Stimulated activated CD8-positive, alpha-beta memory T cell treated with anti-CD3 and anti-CD28 coated beads, Interleukin-2, amount 100 ng/mL, for 48 hours (primary cell): Measurements from ENCODE around the gene RHOBTB3.

Experiments used
- DNase-seq, 2 donors: peaks; one replicate each; pipeline ENCODE4 v3.0.0-alpha.2; 2020; ENCODE audit warnings: low read depth in 2 of 2

RHOBTB3 gene

GRCh38 chr5:95731571-95732554, 727 bp downstream of the RHOBTB3 start:
- DNase-seq = peak; percentile 21 to 27

DNA sequence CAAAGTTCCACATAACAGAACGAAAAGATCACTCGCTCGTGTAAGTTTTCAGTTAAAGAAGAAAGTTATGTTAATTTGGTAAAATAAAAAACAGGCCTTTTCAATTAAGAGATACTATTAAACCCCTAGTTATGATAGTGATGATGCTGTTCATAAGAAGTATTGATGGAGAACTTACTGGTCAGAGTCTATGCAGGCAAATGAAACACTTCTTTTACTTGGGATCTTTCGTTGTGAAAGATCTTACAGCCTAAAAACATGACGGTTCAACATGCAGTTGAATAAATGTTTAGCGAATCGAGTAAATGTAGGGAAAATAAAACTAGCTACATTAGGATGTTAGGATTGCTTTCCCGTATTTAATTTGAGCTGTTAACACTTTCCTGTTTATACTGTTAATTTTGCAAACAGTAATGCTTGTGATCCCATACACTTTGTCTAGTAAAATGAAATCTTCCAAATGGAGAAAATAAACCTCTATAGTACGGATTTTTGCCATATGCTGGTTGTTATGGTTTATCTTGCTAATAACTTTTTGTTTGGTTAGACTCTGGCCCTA, 2.0 kb downstream of the RHOBTB3 start:
- DNase-seq = no peak

DNA sequence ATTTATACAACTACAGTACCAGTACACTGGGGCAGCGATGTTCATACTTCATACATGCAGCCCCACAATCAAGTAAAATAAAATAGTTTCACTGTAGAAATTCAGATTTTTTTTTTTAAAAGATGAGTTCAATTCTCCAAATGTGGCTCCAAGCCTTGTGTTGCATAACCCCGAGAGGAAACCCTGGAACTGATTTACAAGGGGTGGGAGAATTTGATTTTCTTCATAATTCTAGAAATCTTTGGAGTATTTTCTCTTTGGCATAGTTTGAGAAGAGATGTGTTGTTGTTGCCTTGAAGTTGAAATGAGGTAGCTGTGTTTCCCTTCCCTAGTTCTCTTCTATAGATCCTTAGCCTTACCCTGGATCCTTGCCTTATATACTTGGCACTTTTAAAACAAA, 3.1 kb downstream of the RHOBTB3 start:
- DNase-seq = no peak

- no peak for DNase-seq
Measured at GRCh38 chr5:95734906-95735305, 3.8 kb downstream of the RHOBTB3 start.

- no peak for DNase-seq
Measured at GRCh38 chr5:95735406-95735805, 4.3 kb downstream of the RHOBTB3 start.

GRCh38 chr5:95738072-95738471, 6.9 kb downstream of the RHOBTB3 start:
- DNase-seq = no peak

GRCh38 chr5:95738834-95739233, 7.7 kb downstream of the RHOBTB3 start:
- no peak for DNase-seq

DNA sequence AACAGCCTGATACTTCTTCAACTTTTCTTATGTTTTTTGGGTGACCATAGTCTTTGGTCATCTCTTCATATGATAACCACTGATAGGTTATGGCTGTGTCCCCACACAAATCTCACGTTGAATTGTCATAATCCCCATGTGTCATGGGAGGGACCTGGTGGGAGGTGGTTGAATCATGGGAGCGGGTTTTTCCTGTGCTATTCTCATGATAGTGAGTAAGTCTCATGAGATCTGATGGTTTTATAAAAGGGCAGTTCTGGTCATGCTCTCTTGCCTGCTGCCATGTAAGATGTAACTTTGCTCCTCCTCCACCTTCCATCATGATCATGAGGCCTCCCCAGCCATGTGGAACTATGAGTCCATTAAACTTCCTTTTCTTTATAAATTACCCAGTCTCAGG, 8.7 kb downstream of the RHOBTB3 start:
- DNase-seq = no peak

DNA sequence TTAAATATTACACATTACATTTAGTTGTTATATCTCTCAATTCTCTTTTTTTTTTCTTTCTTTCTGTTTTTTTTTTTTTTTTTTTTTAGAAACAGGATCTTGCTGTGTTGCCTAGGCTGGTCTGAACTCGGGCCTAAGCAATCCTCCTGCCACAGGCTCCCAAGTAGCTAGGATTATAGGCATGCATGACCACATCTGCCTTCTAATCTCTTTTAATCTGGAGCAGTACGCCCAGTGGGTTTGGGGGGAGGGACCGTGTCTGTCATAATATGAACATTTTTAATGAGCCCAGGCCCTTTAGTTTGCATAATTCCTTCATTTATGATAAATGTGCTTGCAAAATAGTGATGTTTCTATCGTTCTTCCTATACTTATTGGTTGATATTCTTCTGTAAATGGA, 10.3 kb downstream of the RHOBTB3 start:
- no peak for DNase-seq

DNA sequence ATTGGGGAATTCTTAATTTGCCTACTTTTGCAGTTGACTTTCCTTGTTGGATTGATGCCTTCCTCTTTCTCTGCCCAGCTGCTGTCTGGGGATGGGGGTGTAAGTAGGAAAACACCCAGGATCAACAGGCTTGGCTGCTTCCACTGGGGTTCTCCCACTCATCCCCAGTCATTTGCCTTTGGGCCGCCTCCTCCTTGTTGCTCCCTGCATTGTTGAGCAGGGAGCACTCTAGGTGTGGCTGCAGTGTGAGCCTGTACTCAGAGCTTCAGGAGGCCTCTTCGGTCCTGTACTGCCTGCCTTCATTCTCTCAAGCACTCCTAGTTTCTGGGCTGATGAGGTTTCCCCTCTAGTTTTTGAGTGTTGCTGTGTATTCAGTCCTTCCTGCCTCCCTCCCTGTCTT, 12.1 kb downstream of the RHOBTB3 start:
- no peak for DNase-seq

- DNase-seq = no peak
Measured at GRCh38 chr5:95743877-95744276, 12.7 kb downstream of the RHOBTB3 start.

DNA sequence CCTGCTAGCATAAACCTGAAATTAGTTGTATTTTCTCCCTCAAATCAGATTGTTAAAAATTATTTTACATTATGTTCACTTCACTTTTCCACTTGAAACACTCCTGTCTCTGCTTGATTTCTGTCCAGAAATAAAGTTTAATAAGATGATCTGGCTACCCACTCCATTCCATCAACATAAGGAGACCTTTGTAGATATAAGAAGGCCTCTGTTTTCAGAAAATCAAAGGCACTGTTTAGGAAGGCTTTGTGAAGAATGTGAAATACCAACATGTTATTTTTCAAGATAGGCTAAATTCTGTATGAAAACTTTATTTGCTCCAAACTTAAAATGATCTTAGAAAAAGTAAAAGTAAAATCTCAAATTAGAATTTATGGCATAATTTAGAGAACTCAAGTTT, 15.1 kb downstream of the RHOBTB3 start:
- no peak for DNase-seq

GRCh38 chr5:95746722-95747679, 15.9 kb downstream of the RHOBTB3 start:
- DNase-seq = no peak

GRCh38 chr5:95748133-95748532, 17.0 kb downstream of the RHOBTB3 start:
- DNase-seq = no peak

DNA sequence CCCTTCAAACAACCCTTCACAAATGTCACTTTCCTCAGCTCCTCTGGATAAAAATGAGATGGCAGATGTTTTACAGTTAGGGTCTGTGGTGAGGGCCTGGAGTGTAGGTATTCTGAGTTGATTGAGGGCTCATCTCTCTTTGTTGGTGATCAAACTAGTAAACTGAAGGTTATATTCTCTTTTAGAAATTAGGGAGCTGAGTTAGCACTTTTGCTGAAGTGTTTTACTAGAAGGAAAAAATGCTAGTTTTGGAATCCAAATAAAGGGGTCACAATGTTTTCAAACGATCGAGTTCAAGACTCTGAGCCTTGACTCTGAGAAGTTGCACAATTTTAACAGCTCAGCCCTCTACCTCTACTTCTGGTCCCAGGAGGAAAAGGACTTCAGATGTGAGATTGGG, 23.4 kb downstream of the RHOBTB3 start:
- no peak for DNase-seq

DNA sequence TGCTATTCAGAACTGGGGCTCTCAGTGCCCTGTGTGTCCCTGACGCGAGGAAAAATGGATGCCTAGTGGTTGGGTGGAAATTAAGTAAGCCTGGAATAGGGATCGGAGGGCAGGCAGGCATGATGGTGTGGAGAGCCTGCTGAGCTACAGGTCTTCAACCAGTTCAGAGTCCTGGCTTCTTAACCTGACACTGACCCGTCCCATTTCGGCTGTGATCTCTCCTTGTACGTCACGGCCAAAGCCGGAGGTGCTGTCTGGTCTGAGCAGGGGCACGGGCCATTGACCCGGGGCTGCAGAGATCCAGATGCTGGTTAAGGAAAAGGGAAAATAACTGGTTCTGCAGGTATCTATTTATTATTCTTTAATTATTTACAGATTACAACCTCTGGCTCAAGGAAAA, 27.9 kb downstream of the RHOBTB3 start:
- no peak for DNase-seq

DNA sequence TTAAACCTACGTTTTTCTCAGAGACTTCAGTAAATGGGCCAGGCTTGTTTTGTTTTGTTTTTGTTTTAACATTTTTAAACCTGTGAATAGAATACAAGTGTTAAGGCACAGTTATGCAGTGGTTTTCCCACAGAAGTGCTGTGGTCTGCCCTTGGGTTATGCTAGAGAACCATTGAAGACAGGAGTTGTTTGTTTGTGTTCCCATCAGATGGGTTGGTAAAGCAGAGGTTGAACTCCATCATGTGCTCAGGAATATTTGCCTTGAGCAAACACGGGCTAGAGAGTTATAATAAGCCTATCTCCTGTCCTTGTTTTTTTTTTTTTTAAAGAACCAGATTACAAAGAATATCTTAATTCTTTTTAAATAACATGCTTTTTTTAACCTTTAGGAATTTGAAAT, 28.5 kb downstream of the RHOBTB3 start:
- no peak for DNase-seq

DNA sequence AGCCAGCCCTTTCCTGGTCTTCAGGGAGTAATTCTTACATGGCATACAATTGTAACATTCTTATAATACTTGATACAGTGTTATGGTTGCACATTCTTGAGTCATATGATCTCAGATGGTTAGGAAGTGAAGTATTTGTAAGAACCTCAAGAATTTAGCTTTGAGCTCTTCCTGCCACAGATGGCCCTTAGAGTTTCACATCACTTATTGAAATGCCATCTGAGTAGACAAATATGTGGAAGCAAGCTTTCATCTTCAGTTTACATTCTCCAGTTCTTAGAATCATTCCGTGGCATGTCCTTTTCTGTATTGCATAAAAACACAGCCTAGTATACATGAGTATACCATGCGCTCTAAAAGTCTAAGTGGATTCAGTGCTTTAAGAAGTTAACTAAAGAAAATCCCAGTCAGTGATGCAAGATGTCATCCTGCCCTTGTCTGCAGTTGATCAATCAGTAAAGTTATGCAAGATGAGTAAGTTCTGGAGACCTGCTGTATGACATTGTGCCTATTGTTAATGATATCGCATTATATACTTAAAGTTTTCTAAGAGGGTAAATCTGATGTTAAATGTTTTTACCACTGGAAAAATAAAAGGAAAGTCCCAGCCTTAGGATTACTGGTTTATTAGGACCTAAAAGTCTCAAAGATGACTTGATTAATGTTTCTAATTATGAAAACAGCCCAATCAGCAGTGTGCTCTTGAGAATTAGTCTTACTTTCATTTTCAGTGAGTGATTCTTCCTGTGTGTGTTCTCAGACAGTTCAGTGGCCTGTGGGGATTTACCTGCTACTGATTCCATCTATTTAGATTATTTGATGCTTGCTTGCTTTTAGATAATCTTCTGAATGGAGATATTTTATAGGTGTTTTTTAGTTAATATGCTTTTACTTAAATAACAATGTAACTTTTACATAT, 29.4 kb downstream of the RHOBTB3 start:
- no peak for DNase-seq

GRCh38 chr5:95761771-95762651, 30.9 kb downstream of the RHOBTB3 start:
- DNase-seq = no peak

DNA sequence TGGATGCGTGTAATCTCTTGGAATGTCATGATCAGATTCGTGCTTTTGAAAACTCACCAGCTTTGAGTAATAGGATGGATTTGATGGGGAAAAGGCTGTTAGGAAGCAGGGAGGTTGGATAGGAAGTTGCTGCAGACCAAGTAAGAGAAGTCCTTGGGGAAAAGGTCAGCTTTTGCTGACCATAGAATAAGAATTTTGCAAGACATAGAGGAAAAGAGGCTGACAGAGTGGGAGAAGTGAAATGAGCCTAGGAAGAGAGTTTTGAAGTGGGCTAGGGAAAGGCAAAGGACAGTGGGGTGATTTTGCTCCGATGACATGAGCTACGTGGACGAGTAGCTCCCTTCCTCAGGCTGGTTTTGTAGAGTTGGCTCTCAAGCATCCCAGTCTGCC, 31.5 kb downstream of the RHOBTB3 start:
- no peak for DNase-seq
